HL-60 (cell line): ENCODE results near the gene COTL1.

Experiments
- POLR2AphosphoS5 ChIP-seq: IDR thresholded peaks from 2 replicates; pipeline ENCODE4 v1.6.1; 2012; ENCODE audit warnings: low read depth
- SPI1 ChIP-seq: IDR thresholded peaks from 2 replicates; pipeline ENCODE4 v1.6.1; 2012; ENCODE audit warnings: low read depth, mild to moderate bottlenecking, borderline replicate concordance
- TF ChIP-seq, protein P1 (sequence below): IDR thresholded peaks from one replicate; pipeline ENCODE4 v1.5.1; 2011; ENCODE audit warnings: low read length, control low read depth, inconsistent platforms; ENCODE audit not compliant: insufficient read depth
- TF ChIP-seq, protein P2 (sequence below): IDR thresholded peaks from 2 replicates; pipeline ENCODE4 v1.6.1; 2012; ENCODE audit warnings: low read depth; ENCODE audit not compliant: insufficient replicate concordance

- TF ChIP-seq, protein P1, sequence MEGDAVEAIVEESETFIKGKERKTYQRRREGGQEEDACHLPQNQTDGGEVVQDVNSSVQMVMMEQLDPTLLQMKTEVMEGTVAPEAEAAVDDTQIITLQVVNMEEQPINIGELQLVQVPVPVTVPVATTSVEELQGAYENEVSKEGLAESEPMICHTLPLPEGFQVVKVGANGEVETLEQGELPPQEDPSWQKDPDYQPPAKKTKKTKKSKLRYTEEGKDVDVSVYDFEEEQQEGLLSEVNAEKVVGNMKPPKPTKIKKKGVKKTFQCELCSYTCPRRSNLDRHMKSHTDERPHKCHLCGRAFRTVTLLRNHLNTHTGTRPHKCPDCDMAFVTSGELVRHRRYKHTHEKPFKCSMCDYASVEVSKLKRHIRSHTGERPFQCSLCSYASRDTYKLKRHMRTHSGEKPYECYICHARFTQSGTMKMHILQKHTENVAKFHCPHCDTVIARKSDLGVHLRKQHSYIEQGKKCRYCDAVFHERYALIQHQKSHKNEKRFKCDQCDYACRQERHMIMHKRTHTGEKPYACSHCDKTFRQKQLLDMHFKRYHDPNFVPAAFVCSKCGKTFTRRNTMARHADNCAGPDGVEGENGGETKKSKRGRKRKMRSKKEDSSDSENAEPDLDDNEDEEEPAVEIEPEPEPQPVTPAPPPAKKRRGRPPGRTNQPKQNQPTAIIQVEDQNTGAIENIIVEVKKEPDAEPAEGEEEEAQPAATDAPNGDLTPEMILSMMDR = no peak
- TF ChIP-seq POLR2AphosphoS5 (no peak), SPI1 (no peak)
- TF ChIP-seq, protein P2, sequence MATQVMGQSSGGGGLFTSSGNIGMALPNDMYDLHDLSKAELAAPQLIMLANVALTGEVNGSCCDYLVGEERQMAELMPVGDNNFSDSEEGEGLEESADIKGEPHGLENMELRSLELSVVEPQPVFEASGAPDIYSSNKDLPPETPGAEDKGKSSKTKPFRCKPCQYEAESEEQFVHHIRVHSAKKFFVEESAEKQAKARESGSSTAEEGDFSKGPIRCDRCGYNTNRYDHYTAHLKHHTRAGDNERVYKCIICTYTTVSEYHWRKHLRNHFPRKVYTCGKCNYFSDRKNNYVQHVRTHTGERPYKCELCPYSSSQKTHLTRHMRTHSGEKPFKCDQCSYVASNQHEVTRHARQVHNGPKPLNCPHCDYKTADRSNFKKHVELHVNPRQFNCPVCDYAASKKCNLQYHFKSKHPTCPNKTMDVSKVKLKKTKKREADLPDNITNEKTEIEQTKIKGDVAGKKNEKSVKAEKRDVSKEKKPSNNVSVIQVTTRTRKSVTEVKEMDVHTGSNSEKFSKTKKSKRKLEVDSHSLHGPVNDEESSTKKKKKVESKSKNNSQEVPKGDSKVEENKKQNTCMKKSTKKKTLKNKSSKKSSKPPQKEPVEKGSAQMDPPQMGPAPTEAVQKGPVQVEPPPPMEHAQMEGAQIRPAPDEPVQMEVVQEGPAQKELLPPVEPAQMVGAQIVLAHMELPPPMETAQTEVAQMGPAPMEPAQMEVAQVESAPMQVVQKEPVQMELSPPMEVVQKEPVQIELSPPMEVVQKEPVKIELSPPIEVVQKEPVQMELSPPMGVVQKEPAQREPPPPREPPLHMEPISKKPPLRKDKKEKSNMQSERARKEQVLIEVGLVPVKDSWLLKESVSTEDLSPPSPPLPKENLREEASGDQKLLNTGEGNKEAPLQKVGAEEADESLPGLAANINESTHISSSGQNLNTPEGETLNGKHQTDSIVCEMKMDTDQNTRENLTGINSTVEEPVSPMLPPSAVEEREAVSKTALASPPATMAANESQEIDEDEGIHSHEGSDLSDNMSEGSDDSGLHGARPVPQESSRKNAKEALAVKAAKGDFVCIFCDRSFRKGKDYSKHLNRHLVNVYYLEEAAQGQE = no peak
These were observed 67.8 kb downstream of the COTL1 start for GRCh38 chr16:84550096-84550495.
